ENCODE results near the gene HIF1AN. TPM values are rescaled to one million over a fixed set of nuclear protein-coding genes. Genes with fewer than 3 reads are reported as not detected.

The HIF1AN gene
- total and polyA plus RNA-seq, 2 of the 8 experiments (the other 6 are each of a cell fraction or from before 2014, with no cell fraction given): 10.9 to 62.8 TPM

- TF ChIP-seq CEBPB (IDR thresholded peaks at IDR 0.05; ENCODE audit: low read depth, low read length) (no peak), EGR1 (IDR thresholded peaks at IDR 0.05; ENCODE audit: borderline replicate concordance, low read depth, low read length) (no peak)
Observed at GRCh38 chr10:100487529-100487928, 48.2 kb upstream of the HIF1AN start (continued).

Data from H1 (cell line).